Cardiac fibroblast (primary cell): ENCODE results near the gene TBC1D10B.
"Not testable (repeated sequence)": the region's sequence is repeated elsewhere in the genome, so short reads cannot be mapped to it uniquely, and the experiment has no call there.

ENCODE experiments used
- DNase-seq, 2 donors: peaks; one replicate each; pipeline versions ENCODE4 v3.0.0 to v3.0.0-alpha.2; 2010; ENCODE audit warnings: low read depth in 2 of 2
- H3K4me3 ChIP-seq, 2 donors: replicated peaks in 1 of 2; 1 replicate in 1 of 2; 2 replicates in 1 of 2; pipeline ENCODE4 v1.5.1; 2011; ENCODE audit warnings: low read depth in 2 of 2, low read length in 2 of 2, mild to moderate bottlenecking in 2 of 2, moderate library complexity in 1 of 2
- TF ChIP-seq, protein P1 (sequence below): IDR thresholded peaks from one replicate; pipeline ENCODE4 v1.5.1; 2011; ENCODE audit warnings: low read depth, mild to moderate bottlenecking, low read length, inconsistent platforms

TBC1D10B gene

DNA sequence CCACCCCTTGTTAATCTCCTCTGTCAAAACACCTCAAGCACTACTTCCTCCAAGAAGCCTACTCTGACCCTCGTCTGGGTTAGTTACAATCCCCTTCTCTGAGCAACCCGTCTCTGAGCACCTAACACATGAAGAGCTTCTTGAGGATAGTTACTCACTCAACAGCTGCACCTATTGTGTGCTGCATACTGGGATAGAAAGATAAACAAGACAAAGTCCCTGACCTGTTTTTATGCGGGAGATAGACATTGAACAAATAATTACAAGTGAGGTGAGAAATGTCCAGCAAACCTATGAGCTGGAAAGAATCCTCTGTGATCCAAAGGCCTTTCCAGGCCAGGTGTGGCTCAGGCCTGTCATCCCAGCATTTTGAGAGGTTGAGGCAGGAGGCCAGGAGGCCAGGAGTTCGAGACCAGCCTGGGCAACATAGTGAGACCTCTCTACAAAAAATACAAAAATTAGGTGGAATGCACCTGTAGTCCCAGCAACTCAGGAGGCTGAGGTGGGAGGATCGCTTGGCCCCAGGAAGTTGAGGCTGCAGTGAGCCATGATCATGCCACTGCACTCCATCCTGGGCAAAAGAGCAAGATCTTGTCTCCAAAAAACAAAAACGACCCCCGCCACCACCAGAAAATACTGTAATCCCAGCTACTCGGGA is 31.6 kb upstream of the TBC1D10B start:
- no peak for DNase-seq
- TF ChIP-seq, protein P1, sequence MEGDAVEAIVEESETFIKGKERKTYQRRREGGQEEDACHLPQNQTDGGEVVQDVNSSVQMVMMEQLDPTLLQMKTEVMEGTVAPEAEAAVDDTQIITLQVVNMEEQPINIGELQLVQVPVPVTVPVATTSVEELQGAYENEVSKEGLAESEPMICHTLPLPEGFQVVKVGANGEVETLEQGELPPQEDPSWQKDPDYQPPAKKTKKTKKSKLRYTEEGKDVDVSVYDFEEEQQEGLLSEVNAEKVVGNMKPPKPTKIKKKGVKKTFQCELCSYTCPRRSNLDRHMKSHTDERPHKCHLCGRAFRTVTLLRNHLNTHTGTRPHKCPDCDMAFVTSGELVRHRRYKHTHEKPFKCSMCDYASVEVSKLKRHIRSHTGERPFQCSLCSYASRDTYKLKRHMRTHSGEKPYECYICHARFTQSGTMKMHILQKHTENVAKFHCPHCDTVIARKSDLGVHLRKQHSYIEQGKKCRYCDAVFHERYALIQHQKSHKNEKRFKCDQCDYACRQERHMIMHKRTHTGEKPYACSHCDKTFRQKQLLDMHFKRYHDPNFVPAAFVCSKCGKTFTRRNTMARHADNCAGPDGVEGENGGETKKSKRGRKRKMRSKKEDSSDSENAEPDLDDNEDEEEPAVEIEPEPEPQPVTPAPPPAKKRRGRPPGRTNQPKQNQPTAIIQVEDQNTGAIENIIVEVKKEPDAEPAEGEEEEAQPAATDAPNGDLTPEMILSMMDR, result no peak
- no peak overlapping the region for H3K4me3 ChIP-seq

DNA sequence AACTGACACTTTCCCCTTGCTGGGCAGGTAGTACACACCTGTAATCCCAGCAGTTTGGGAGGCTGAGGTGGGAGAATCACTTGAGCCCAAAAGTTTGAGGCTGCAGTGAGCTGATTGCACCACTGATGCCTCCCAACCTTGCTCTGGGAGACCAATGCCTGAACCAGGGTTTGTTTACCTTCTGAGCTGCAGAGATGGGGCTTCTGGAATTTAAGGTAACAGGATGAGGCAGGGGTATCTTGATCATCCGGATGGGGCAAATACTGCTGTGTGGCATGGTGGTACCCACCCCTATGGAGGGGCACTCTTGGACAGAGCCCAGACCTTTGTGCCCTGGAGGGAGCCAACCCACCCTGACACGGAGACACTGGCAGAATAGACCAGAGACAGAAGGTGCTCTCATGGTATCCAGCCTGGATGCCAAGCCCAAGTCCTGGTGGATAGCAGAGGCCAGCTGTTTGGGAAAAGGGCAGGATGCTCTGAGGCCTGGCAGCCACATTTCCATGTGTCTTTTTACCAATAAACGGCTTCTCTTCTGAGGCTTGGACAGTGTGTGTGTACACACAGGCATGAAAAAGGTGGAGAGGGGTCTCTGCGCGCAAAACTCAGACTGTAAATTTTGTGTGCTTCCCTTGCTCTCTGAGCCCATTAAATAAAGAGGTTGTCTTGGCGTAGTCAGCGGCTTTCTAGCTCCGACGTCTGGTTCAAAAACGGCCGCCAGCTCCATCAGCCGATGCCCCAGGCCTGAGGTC is 29.3 kb upstream of the TBC1D10B start:
- TF ChIP-seq, protein P1, result no peak
- peak overlapping the region; percentile 58 to 65 for H3K4me3 ChIP-seq
- no peak for DNase-seq

DNA sequence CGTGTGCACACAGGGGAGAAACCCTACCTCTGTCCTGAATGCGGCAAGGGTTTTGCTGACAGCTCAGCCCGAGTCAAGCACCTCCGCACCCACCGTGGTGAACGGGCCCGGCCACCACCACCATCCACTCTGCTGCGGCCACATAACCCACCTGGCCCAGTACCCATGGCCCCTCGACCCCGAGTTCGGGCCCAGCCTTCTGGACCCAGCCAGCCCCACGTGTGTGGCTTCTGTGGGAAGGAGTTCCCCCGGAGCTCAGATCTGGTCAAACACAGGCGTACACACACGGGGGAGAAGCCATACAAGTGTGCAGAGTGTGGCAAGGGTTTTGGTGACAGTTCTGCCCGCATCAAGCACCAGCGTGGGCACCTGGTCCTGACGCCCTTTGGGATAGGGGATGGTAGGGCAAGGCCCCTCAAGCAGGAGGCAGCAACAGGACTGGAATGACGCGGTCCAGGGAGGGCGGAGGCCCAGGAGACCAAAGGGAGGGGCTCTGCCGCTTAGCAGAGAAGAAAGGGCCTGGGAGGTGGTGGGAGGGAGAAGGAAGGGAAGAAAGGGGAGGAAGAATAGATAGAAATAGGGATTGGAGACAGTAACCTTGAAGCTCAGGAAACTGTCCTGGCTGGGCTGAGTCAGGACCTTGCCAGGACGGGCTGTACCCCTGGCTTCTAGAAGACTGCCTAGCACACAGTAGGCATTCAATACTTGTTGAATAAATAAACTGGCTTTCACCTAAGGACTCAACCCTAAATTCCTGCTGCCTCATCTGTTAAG is 28.6 kb upstream of the TBC1D10B start:
- TF ChIP-seq, protein P1, result no peak
- no peak overlapping the region for H3K4me3 ChIP-seq
- no peak for DNase-seq

DNA sequence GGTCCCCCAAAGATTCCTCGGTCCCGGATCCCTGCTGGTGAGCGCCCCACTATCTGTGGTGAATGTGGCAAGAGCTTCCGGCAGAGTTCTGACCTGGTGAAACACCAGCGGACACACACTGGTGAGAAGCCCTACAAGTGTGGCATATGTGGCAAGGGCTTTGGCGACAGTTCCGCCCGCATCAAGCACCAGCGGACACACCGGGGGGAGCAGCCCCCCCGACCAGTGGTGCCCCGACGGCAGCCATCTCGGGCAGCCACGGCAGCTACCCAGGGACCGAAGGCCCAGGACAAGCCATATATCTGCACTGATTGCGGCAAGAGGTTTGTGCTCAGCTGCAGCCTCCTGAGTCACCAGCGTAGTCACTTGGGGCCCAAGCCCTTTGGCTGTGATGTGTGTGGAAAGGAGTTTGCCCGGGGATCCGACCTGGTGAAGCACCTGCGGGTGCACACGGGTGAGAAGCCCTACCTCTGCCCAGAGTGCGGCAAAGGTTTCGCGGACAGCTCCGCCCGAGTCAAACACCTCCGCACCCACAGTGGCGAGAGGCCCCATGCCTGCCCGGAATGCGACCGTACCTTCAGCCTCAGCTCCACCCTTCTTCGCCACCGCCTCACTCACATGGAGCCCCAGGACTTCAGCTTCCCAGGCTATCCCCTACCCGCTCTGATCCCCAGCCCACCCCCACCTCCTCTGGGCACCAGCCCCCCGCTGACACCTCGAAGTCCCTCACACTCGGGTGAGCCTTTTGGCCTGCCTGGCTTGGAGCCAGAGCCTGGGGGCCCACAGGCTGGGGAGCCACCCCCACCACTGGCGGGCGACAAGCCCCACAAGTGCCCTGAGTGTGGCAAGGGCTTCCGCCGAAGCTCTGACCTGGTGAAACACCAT is 27.7 kb upstream of the TBC1D10B start:
- TF ChIP-seq, protein P1, result no peak
- no peak overlapping the region for H3K4me3 ChIP-seq
- no peak for DNase-seq

DNA sequence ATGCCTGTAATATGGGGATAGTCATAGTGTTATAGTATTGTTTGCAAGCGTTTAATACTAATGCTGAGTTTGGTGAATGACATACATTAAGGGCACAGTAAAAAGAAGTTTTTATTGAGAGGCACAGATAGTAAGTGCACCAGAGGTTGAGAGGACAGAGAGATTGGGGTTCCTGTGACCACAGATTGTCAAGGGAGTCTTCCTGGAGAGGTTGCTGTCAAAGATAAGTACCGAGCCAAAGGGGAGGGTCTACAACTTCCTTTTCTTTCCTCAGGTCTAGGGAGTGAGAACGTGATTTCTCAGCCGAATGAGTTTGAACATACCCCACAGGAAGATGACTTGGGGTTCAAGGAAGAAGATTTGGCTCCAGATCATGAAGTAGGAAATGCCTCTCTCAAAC is 26.8 kb upstream of the TBC1D10B start:
- no peak for DNase-seq
- no peak overlapping the region for H3K4me3 ChIP-seq
- TF ChIP-seq, protein P1, result no peak

DNA sequence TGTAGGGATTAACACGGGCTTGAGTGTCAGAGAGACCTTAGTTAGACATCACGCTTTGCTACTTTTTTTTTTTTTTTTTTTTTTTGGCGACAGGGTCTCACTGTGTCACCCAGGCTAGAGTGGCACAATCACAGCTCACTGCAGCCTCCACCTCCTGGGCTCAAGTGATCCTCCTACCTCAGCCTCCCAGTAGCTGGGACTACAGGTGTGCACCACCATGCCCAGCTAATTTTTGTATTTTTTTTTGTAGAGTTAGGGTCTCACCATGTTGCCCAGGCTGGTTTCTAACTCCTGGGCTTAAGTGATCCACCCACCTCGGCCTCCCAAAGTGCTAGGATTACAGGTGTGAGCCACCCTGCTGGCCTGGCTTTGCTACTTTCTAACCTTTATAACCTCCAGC is 26.3 kb upstream of the TBC1D10B start:
- DNase-seq, H3K4me3 ChIP-seq: not testable (repeated sequence)
